B cell (primary cell): ENCODE data around the gene REEP6. TPM values are rescaled to one million over a fixed set of nuclear protein-coding genes. Genes with fewer than 3 reads are reported as not detected.

Source experiments
- ATAC-seq: fragments of 200-7000 bp; cut with Tn5 transposase; one replicate; pipeline ENCODE4 v1.10.0; 2021; ENCODE audit warnings: low read depth, mild to moderate bottlenecking, moderate number of reproducible peaks, moderate library complexity
- CTCF ChIA-PET: fragments of 350-600 bp; sonication (Branson Sonifier 250); formaldehyde crosslinking; loops from one replicate; lab custom pipeline; 2021; ENCODE audit warnings: antibody characterized with exemption, inconsistent platforms; lab: Charles Lee
- POLR2A ChIA-PET: fragments of 350-600 bp; sonication (Branson Sonifier 250); formaldehyde crosslinking; loops from one replicate; lab custom pipeline; 2021; ENCODE audit warnings: antibody characterized with exemption; lab: Charles Lee
- DNase-seq: peaks from one replicate; pipeline ENCODE4 v3.0.0; 2013
- H2AFZ ChIP-seq: 2 replicates; pipeline ENCODE4 v1.6.1; 2012; ENCODE audit warnings: mild to moderate bottlenecking, low read depth, low read length; ENCODE audit not compliant: insufficient read depth, poor library complexity, severe bottlenecking
- H3K27ac ChIP-seq, 2 donors: 1 replicate in 1 of 2; 2 replicates in 1 of 2; pipeline ENCODE4 v1.5.1; 2012 to 2013; ENCODE audit warnings: low read length in 2 of 2, mild to moderate bottlenecking in 2 of 2, moderate library complexity in 1 of 2
- H3K27me3 ChIP-seq, 4 experiments: fragments of 200-600 bp in 1 of 4; sonication (generic) in 1 of 4; replicated peaks in 1 of 4; 1 replicate in 2 of 4; 2 replicates in 2 of 4; pipeline versions ENCODE4 v1.6.1 to v1.7.0; 2013 to 2016; ENCODE audit warnings: low read length in 3 of 4, mild to moderate bottlenecking in 2 of 4, mixed read lengths in 1 of 4, moderate library complexity in 1 of 4; ENCODE audit not compliant: insufficient read depth in 4 of 4, control insufficient read depth in 3 of 4; ENCODE audit errors: control extremely low read depth in 1 of 4
- H3K36me3 ChIP-seq, 2 experiments: replicated peaks in 1 of 2; 1 replicate in 1 of 2; 2 replicates in 1 of 2; pipeline versions ENCODE4 v1.6.1 to v1.7.1; 2013; ENCODE audit warnings: low read length in 1 of 2; ENCODE audit not compliant: insufficient read depth in 2 of 2, control insufficient read depth in 1 of 2; ENCODE audit errors: control extremely low read depth in 1 of 2, extremely low read depth in 1 of 2
- H3K4me1 ChIP-seq, 2 donors: fragments of 200-600 bp in 1 of 2; sonication (generic) in 1 of 2; 1 replicate in 1 of 2; 2 replicates in 1 of 2; pipeline versions ENCODE4 v1.5.1 to v1.6.1; 2013 to 2017; ENCODE audit warnings: low read length in 2 of 2; ENCODE audit not compliant: control insufficient read depth in 2 of 2, insufficient read depth in 2 of 2
- H3K4me2 ChIP-seq: replicated peaks from 2 replicates; pipeline ENCODE3; 2012; ENCODE audit warnings: mild to moderate bottlenecking, low read depth, low read length; ENCODE audit not compliant: poor library complexity, severe bottlenecking
- H3K4me3 ChIP-seq, 5 experiments: fragments of 200-600 bp in 1 of 5; sonication (generic) in 1 of 5; 1 replicate in 3 of 5; 2 replicates in 2 of 5; pipeline versions ENCODE4 v1.5.1 to v1.7.0; 2011 to 2016; ENCODE audit warnings: low read length in 4 of 5, mild to moderate bottlenecking in 4 of 5, low read depth in 2 of 5, control low read depth in 1 of 5, moderate library complexity in 1 of 5; ENCODE audit not compliant: insufficient read depth in 1 of 5; ENCODE audit errors: control extremely low read depth in 1 of 5, extremely low read depth in 1 of 5
- H3K79me2 ChIP-seq: fragments of 200-600 bp; sonication (generic); one replicate; pipeline ENCODE4 v1.6.0; 2016; ENCODE audit warnings: low read length; ENCODE audit not compliant: control insufficient read depth, insufficient read depth
- H3K9ac ChIP-seq: fragments of 200-600 bp; sonication (generic); 2 replicates; pipeline ENCODE4 v1.6.1; 2017; ENCODE audit warnings: mild to moderate bottlenecking, low read length, moderate library complexity
- H3K9me3 ChIP-seq, 3 donors: one replicate each; pipeline versions ENCODE4 v1.6.1 to v1.7.1; 2013; ENCODE audit warnings: low read length in 2 of 3; ENCODE audit not compliant: control insufficient read depth in 2 of 3, insufficient read depth in 1 of 3; ENCODE audit errors: control extremely low read depth in 1 of 3
- H4K20me1 ChIP-seq: 2 replicates; pipeline ENCODE4 v1.6.0; 2012; ENCODE audit warnings: mild to moderate bottlenecking, low read length; ENCODE audit not compliant: insufficient read depth, control insufficient read depth, poor library complexity, severe bottlenecking
- H3K27ac Mint-ChIP-seq: one replicate; pipeline ENCODE4 v1.8.0; 2021; ENCODE audit warnings: mixed read lengths
- H3K27me3 Mint-ChIP-seq: one replicate; pipeline ENCODE4 v1.8.0; 2021; ENCODE audit warnings: mixed read lengths
- H3K4me1 Mint-ChIP-seq: one replicate; pipeline ENCODE4 v1.8.0; 2021; ENCODE audit warnings: mixed read lengths
- H3K4me3 Mint-ChIP-seq: one replicate; pipeline ENCODE4 v1.8.0; 2021; ENCODE audit warnings: mixed read lengths
- H3K9me3 Mint-ChIP-seq: one replicate; pipeline ENCODE4 v1.8.0; 2022; ENCODE audit warnings: mixed read lengths; ENCODE audit not compliant: insufficient read depth
- CTCF ChIP-seq: fragments of 200-600 bp; IDR thresholded peaks from one replicate; pipeline ENCODE4 v1.8.0; 2022; ENCODE audit warnings: antibody characterized with exemption, mild to moderate bottlenecking
- EZH2 ChIP-seq: IDR thresholded peaks from 2 replicates; pipeline ENCODE4 v1.6.1; 2012; ENCODE audit warnings: borderline replicate concordance, low read depth, mild to moderate bottlenecking, moderate library complexity, low read length; ENCODE audit not compliant: insufficient read depth, poor library complexity, severe bottlenecking
- WGBS: methylation state at CpG from one replicate; pipeline ENCODE4 v1.1.5; 2013; ENCODE audit warnings: missing lambda C conversion rate; ENCODE audit not compliant: insufficient coverage; 5-methylcytosine and 5-hydroxymethylcytosine counted together
- intact Hi-C: fragments of 100-400 bp; cut with micrococcal nuclease; formaldehyde crosslinking; loops from one replicate; pipeline ENCODE4 v1.10.0; 2022
- polyA plus RNA-seq: library from polyadenylated mRNA; depleted of rRNA; stranded (reverse); fragments of >200 nt; gene quantifications from 2 replicates; pipeline ENCODE4 v1.2.3, GENCODE V29; 2012
- total RNA-seq, 2 donors: library from RNA; stranded (reverse); fragments of 120-200 nt in 1 of 2; gene quantifications; 1 replicate in 1 of 2; 2 replicates in 1 of 2; pipeline versions ENCODE4 v1.2.3 to v1.2.4, GENCODE V29; 2013 to 2022

Gene REEP6
- total and polyA plus RNA-seq, 2 donors (not counting 1 experiment from before 2014, with no cell fraction given) = 0.64 to 1.1 TPM

DNA sequence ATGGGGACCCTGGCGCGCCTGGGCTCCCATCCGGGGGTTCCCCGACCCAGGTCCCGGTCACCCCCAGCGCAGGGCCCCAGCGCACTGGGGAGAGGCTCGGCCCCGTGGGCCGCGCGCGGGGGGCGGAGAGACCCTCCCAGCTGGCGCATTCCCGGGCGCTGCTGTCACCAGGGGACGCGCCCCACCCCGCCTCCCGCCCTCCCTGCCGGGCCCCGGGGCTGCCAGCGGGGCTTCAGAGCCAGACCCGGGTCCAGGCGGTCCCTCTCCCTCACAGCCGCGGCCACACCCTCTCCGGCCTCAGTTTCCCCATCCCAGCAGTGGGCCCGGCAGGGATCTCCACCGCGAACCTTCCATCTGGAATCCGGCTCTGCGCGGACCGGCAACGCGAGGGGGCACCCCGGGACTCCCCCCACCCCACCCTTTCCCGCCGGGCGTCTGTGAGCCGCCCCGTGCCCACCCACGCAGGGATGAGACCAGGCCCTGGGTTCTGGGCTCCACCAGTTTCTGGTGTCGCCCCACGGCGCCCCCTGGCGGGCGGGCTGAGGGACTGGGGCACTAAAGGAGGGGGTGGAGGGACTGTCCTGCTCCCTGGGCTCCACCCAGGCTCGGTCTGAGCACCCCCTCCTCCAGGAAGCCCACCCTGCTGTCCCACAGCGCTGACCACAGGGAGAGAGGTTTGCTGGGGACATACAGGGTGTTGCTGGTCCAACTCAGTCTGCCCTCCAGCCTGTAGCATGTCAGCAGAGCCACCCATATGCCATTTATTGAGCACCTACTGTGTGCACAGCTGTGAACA lies 22.7 kb downstream of the REEP6 start:
- DNase-seq = peak; percentile 63
- ChIA-PET CTCF (no interaction called here), POLR2A (no interaction called here)
- Histone ChIP-seq H3K36me3 (no peaks in the 10 kb centered on the region), H2AFZ (no peak overlapping the region), H4K20me1 (no peaks in the 10 kb centered on the region), H3K79me2 (no peaks in the 10 kb centered on the region), H3K4me2 (peak overlapping the region; percentile 74), H3K4me3 (peak overlapping the region in 3 of 5 experiments; percentile 8 to 25 (median 17)), H3K9me3 (peaks cover 0 to 37% (median 0%) of the 10 kb centered on the region in 3 donors), H3K4me1 (peaks cover 9 to 13% of the 10 kb centered on the region in 2 donors), H3K27me3 (peaks cover 0 to 58% (median 13%) of the 10 kb centered on the region in 4 experiments), H3K27ac (no peak overlapping the region), H3K9ac (no peak overlapping the region)
- no peak overlapping the region for H3K27ac Mint-ChIP-seq
- TF ChIP-seq CTCF = peak; percentile 69
- no peak for TF ChIP-seq EZH2
- H3K27me3 Mint-ChIP-seq = peaks cover 38% of the 10 kb centered on the region
- peak overlapping the region; percentile 41 for H3K4me3 Mint-ChIP-seq
- no peaks in the 10 kb centered on the region for H3K9me3 Mint-ChIP-seq
- ATAC-seq = peak; percentile 63
- peaks cover 5% of the 10 kb centered on the region for H3K4me1 Mint-ChIP-seq
- 15% methylated on average over 48 of the region's 52 CpGs for WGBS
- intact Hi-C loops = no loop called here

DNA sequence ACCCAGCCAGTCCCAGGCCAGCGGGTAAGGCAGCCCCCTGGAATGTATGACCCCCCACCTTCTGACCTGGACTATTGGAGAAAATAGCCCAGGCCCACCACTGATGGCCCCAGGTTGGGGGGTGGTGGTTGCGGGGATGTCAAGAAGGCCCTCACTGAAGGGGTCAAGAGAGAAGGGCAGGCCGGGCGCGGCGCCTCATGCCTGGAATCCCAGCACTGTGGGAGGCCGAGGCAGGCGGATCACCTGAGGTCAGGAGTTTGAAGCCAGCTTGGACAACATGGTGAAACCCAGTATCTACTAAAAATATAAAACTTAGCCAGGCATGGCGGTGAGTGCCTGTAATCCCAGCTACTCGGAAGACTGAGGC lies 23.3 kb downstream of the REEP6 start:
- no peak overlapping the region for H3K27ac Mint-ChIP-seq
- 84% methylated on average over 7 of the region's 10 CpGs for WGBS
- Histone ChIP-seq H3K79me2 (no peaks in the 10 kb centered on the region), H3K27ac (no peak overlapping the region), H3K4me2 (no peak overlapping the region), H3K27me3 (peaks cover 0 to 57% (median 13%) of the 10 kb centered on the region in 4 experiments), H4K20me1 (no peaks in the 10 kb centered on the region), H3K4me1 (peaks cover 9 to 13% of the 10 kb centered on the region in 2 donors), H3K9me3 (peaks cover 0 to 32% (median 0%) of the 10 kb centered on the region in 3 donors), H2AFZ (no peak overlapping the region), H3K36me3 (no peaks in the 10 kb centered on the region), H3K4me3 (no peak overlapping the region), H3K9ac (no peak overlapping the region)
- peak overlapping the region; percentile 41 for H3K4me3 Mint-ChIP-seq
- intact Hi-C loops = no loop called here
- TF ChIP-seq EZH2 = no peak
- no peak for TF ChIP-seq CTCF
- H3K9me3 Mint-ChIP-seq = no peaks in the 10 kb centered on the region
- CTCF ChIA-PET = no interaction called here
- peaks cover 37% of the 10 kb centered on the region for H3K27me3 Mint-ChIP-seq
- DNase-seq (no peak), ATAC-seq (no peak)
- H3K4me1 Mint-ChIP-seq = peaks cover 5% of the 10 kb centered on the region
- POLR2A ChIA-PET = no interaction called here
